Urinary bladder (tissue), 4 donors: ENCODE results near the gene NSUN3. TPM values are rescaled to one million over a fixed set of nuclear protein-coding genes. Genes with fewer than 3 reads are reported as not detected.
"Not testable (repeated sequence)": the region's sequence is repeated elsewhere in the genome, so short reads cannot be mapped to it uniquely, and the experiment has no call there.

ENCODE experiments used
- DNase-seq: peaks from one replicate; pipeline ENCODE4 v3.0.0-alpha.2; 2015; ENCODE audit errors: extremely low spot score
- H3K27ac ChIP-seq: one replicate; pipeline ENCODE4 v1.5.1; 2013; ENCODE audit warnings: low read depth, mild to moderate bottlenecking, moderate library complexity
- H3K36me3 ChIP-seq: one replicate; pipeline ENCODE4 v1.6.1; 2013; ENCODE audit warnings: mild to moderate bottlenecking, moderate library complexity; ENCODE audit not compliant: insufficient read depth
- H3K4me1 ChIP-seq: one replicate; pipeline ENCODE4 v1.6.1; 2013; ENCODE audit warnings: mild to moderate bottlenecking, moderate library complexity; ENCODE audit not compliant: insufficient read depth
- H3K4me3 ChIP-seq: one replicate; pipeline ENCODE4 v1.5.1; 2013; ENCODE audit warnings: low read depth, low read length
- WGBS: extraction: QIAGEN DNeasy Blood & Tissue Kit; methylation state at CpG from one replicate; pipeline ENCODE4 v1.1.7; 2013; 5-methylcytosine and 5-hydroxymethylcytosine counted together
- polyA plus RNA-seq: library from polyadenylated mRNA; stranded (reverse); fragments of 200-250 nt; gene quantifications from one replicate; pipeline ENCODE4 v1.2.3, GENCODE V29; 2013
- total RNA-seq: library from RNA; depleted of rRNA; stranded (reverse); fragments of >200 nt; gene quantifications from one replicate; pipeline ENCODE4 v1.2.3, GENCODE V29; 2014
- donor health status: healthy with polysubstance abuse.
- donor health status: healthy.

NSUN3 gene
- 41.4 TPM for total RNA-seq
- 7.1 TPM for polyA plus RNA-seq

- Histone ChIP-seq H3K4me3 (peak within 1 kb of the TSS; percentile 58), H3K4me1 (no peaks in the 10 kb centered on the region), H3K27ac (peak within 1 kb of the TSS; percentile 87), H3K36me3 (no peaks in the 10 kb centered on the region)
- DNase-seq, result peak; percentile 97
- under 1% methylated on average over 52 of the region's 52 CpGs for WGBS
Observed at GRCh38 chr3:94062513-94063404, at the start of gene NSUN3, which contains the start of gene DHFR2. TSS of gene NSUN3 (plus strand) at chr3:94063061. CDS start at chr3:94063127, 66 bp downstream. TSS of gene DHFR2 (minus strand) at chr3:94062916. CDS start at chr3:94061511, 1,405 bp downstream.

DNA sequence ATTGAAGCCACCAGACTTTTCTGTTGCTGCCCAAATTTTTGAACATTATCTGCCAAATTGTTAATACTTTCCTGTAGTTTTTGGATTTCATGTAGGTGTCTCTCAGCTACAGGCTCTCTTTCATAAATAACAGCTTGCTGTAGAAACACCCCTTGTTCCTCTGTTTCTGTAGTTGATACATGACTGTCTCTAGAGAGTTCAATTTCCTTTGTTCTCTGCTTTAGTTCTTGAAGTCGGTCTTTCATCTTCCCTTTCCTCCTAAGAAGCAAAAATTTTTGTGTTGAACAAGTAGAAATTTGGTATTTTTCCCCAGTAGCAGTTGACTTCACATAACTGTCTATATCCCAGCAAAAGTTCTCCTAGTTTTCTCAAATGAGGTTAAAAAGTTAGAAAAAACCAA, 47.8 kb upstream of the NSUN3 start:
- WGBS, result 84% methylated on average over 1 of the region's 1 CpG
- H3K27ac ChIP-seq, result no peak overlapping the region
- H3K4me3 ChIP-seq, result no peak overlapping the region
- no peak for DNase-seq
- H3K4me1 ChIP-seq, result no peaks in the 10 kb centered on the region
- H3K36me3 ChIP-seq, result no peaks in the 10 kb centered on the region

DNA sequence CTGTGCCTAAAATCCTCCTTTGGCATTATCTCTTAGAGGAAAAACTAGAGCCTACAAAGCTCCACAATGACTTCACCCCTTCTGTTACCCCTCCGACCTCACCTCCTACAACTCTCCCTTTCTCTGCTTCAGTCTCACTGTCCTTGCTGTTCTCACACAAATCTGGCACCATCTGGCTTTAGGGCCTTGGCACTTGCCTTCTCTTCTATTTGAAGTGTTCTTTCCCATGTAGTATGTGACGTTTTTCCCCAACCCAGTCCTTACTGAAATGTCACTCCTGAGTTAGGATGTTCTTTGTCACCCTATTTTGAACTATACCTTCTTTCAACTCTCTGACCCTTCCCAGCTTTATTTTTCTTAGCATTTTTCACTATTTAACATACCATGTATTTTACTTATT, 43.2 kb upstream of the NSUN3 start:
- DNase-seq, result no peak
- 91% methylated on average over 2 of the region's 2 CpGs for WGBS

GRCh38 chr3:94020293-94020692, 42.6 kb upstream of the NSUN3 start:
- no peak overlapping the region for H3K27ac ChIP-seq
- no peak for DNase-seq
- no peaks in the 10 kb centered on the region for H3K4me1 ChIP-seq
- H3K36me3 ChIP-seq, result no peaks in the 10 kb centered on the region
- H3K4me3 ChIP-seq, result no peak overlapping the region
- WGBS, result 89% methylated on average over 3 of the region's 3 CpGs

More for the DNA sequence above, 43.2 kb upstream of the NSUN3 start:
- H3K36me3 ChIP-seq, result no peaks in the 10 kb centered on the region
- H3K4me1 ChIP-seq, result no peaks in the 10 kb centered on the region
- H3K27ac ChIP-seq, result no peak overlapping the region
- H3K4me3 ChIP-seq, result no peak overlapping the region

DNA sequence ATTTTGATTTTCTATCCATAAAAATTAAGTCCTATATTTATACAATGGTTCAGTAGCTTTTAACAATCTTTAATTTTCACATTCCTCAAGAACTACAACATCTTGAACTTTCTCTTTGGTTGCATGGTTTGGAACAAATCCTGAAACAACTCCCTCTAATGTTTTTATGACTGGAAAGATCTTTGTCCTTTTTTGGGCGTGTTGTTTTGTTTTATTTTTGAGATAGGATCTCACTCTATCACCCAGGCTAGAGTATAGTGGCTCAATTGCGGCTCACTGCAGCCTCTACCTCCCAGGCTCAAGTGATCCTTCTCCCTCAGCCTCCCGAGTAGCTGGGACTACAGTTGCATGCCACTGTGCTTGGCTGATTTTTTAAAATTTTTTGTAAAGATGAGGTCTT, 38.5 kb upstream of the NSUN3 start:
- H3K27ac ChIP-seq, result no peak overlapping the region
- H3K4me1 ChIP-seq, result no peaks in the 10 kb centered on the region
- no peak overlapping the region for H3K4me3 ChIP-seq
- 69% methylated on average over 3 of the region's 3 CpGs for WGBS
- no peak for DNase-seq
- no peaks in the 10 kb centered on the region for H3K36me3 ChIP-seq

DNA sequence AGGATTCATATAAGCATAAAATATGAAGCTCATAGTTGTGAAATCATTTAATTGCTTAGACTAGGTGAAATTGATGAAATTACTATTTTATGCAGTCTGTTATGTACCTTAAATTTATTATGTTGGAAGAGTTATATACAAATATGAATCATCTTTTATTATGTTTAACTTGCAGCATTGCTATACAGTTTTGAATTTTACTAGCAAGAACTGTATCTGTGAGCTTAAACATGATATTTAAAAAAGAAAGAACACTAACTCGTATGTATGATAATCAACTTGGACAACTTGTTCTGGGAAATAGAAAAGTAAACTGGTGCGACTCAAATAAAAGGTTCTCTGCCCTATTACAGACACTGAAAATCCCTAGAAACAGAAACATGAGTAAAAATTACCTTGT, 36.2 kb upstream of the NSUN3 start:
- Histone ChIP-seq H3K36me3 (no peaks in the 10 kb centered on the region), H3K4me1 (no peaks in the 10 kb centered on the region), H3K27ac (no peak overlapping the region), H3K4me3 (no peak overlapping the region)
- WGBS, result 67% methylated on average over 2 of the region's 2 CpGs
- DNase-seq, result no peak

DNA sequence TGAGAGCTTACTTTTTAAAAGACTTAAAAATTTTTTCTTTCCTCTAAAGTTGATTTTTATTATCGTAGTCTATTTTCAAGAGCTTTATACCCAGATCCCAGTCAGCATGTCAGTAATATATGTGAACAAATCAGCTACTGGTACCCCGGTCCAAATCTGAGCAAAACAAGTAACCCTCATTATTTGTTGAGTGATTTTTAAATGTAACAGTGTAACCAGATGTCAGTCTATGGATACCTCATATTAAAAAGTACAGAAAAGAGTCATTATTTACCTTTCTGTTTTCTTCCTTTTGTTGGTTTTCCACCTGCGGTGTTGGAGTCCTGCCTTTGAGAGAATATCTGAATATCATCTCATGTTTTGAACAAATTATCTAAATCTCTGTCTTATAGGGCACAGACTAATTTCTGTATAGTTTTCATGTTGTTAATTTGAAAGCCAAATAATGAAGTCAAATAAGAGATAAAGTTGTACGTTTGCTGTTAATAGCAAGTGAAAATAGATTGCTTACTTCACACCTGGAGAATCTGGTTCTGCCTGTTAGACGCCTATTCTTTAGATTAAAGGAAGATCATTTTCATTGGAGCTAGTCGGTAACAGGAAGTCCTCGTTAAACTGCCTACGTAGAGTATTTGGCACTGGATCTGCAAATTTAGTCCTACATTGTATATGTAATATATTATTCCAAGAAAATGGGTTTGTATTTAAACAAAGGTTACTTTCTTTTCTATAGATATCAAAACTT, 34.6 kb upstream of the NSUN3 start, which contains the start of gene STX19:
Gene STX19, minus strand, starts transcription at position 505 of the 745 bp plus-strand sequence. CDS start 13,328 bp downstream, outside the sequence.
- no peak within 1 kb of the TSS for H3K27ac ChIP-seq
- 76% methylated on average over 8 of the region's 8 CpGs for WGBS
- DNase-seq, result no peak
- H3K36me3 ChIP-seq, result no peaks in the 10 kb centered on the region
- no peak within 1 kb of the TSS for H3K4me3 ChIP-seq
- H3K4me1 ChIP-seq, result no peaks in the 10 kb centered on the region

GRCh38 chr3:94036909-94037507, 25.9 kb upstream of the NSUN3 start:
- Histone ChIP-seq H3K27ac (no peak overlapping the region), H3K4me3 (no peak overlapping the region), H3K4me1 (no peaks in the 10 kb centered on the region), H3K36me3 (peaks cover 1% of the 10 kb centered on the region)
- DNase-seq, result no peak
- WGBS, result 80% methylated on average over 3 of the region's 3 CpGs

- Histone ChIP-seq H3K4me3 (no peak overlapping the region), H3K4me1 (no peaks in the 10 kb centered on the region), H3K27ac (no peak overlapping the region), H3K36me3 (peaks cover 1% of the 10 kb centered on the region)
- WGBS, result 89% methylated on average over 1 of the region's 1 CpG
- DNase-seq, result no peak
Observed at GRCh38 chr3:94043285-94043684, 19.6 kb upstream of the NSUN3 start.

DNA sequence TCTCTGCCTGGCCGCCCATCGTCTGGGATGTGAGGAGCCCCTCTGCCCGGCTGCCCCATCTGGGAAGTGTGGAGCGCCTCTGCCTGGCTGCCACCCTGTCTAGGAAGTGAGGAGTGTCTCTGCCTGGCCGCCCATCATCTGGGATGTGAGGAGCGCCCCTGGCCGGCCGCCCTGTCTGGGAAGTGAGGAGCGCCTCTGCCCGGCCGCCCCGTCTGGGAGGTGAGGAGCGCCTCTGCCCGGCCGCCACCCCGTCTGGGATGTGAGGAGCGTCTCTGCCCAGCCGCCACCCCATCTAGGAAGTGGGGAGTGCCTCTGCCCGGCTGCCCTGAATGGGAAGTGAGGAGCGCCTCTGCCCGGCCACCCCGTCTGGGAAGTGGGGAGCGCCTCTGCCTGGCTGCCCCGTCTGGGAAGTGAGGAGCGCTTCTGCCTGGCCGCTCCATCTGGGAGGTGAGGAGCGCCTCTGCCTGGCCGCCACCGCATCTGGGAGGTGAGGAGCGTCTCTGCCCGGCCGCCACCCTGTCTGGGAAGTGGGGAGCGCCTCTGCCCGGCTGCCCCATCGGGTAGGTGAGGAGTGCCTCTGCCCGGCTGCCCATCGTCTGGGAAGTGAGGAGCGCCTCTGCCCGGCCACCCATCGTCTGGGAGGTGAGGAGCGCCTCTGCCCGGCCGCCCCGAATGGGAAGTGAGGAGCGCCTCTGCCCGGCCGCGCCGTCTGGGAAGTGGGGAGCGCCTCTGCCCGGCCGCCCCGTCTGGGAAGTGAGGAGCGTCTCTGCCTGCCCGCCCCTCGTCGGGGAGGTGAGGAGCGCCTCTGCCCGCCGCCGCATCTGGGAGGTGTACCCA, 18.5 kb upstream of the NSUN3 start:
- not testable (repeated sequence) for H3K27ac ChIP-seq

GRCh38 chr3:94046533-94046932, 16.3 kb upstream of the NSUN3 start:
- no peak overlapping the region for H3K27ac ChIP-seq
- WGBS, result 98% methylated on average over 2 of the region's 2 CpGs

More for the DNA sequence above, 18.5 kb upstream of the NSUN3 start:
- H3K4me1 ChIP-seq, DNase-seq, H3K36me3 ChIP-seq, H3K4me3 ChIP-seq: not testable (repeated sequence)
- 98% methylated on average over 61 of the region's 61 CpGs for WGBS

DNA sequence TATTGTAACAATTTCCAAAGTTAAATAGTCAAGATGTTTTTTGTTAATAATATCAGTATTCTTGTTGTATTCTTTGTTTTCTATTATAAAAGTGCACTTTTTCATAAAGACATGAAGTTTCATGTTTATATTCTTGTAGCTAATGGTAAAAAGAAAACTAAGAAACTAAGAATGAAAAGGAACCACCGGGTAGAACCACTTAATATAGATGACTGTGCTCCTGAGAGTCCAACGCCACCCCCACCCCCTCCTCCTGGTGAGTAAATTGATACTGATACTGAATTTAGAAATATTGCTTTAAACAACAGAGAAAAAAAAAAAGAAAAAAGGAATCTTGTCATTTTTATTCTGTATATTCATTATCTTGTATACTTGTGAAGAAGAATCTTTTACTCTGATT, 13.6 kb upstream of the NSUN3 start:
- H3K4me1 ChIP-seq, result no peaks in the 10 kb centered on the region
- no peak overlapping the region for H3K4me3 ChIP-seq
- 96% methylated on average over 2 of the region's 2 CpGs for WGBS
- no peaks in the 10 kb centered on the region for H3K36me3 ChIP-seq
- H3K27ac ChIP-seq, result no peak overlapping the region
- DNase-seq, result no peak

More at GRCh38 chr3:94046533-94046932, 16.3 kb upstream of the NSUN3 start:
- no peak overlapping the region for H3K4me3 ChIP-seq
- no peak for DNase-seq
- no peaks in the 10 kb centered on the region for H3K4me1 ChIP-seq
- H3K36me3 ChIP-seq, result no peaks in the 10 kb centered on the region

- no peak for DNase-seq
- no peak overlapping the region for H3K4me3 ChIP-seq
- H3K4me1 ChIP-seq, result no peaks in the 10 kb centered on the region
- no peaks in the 10 kb centered on the region for H3K36me3 ChIP-seq
- H3K27ac ChIP-seq, result no peak overlapping the region
Observed at GRCh38 chr3:94050546-94050945, 12.3 kb upstream of the NSUN3 start.
